AG08396 (cell line): ENCODE results near the gene SLC48A1.
A peak's percentile ranks its signal among the peaks of the same experiment; 100 is the strongest.

Experiments used
- DNase-seq: peaks from one replicate; pipeline ENCODE4 v3.0.0; 2012; ENCODE audit warnings: low spot score, mixed read lengths

Gene SLC48A1

GRCh38 chr12:47778881-47779280, 5.8 kb downstream of the SLC48A1 start:
- DNase-seq: no peak

GRCh38 chr12:47779301-47779942, 6.4 kb downstream of the SLC48A1 start:
- DNase-seq: peak; percentile 89

GRCh38 chr12:47779943-47780504, 7.0 kb downstream of the SLC48A1 start:
- DNase-seq: no peak

- no peak for DNase-seq
Observed at GRCh38 chr12:47781479-47782371, 8.7 kb downstream of the SLC48A1 start.

- no peak for DNase-seq
Observed at GRCh38 chr12:47782372-47782770, 9.3 kb downstream of the SLC48A1 start.

GRCh38 chr12:47783024-47783755, 10.2 kb downstream of the SLC48A1 start:
- no peak for DNase-seq

- no peak for DNase-seq
Observed at GRCh38 chr12:47783821-47784819, 11.1 kb downstream of the SLC48A1 start.

- no peak for DNase-seq
Observed at GRCh38 chr12:47785036-47785886, 12.2 kb downstream of the SLC48A1 start.

- DNase-seq: no peak
Observed at GRCh38 chr12:47785887-47786661, 13.0 kb downstream of the SLC48A1 start.

- no peak for DNase-seq
Observed at GRCh38 chr12:47786662-47787280, 13.7 kb downstream of the SLC48A1 start.

- DNase-seq: no peak
Observed at GRCh38 chr12:47787596-47788319, 14.7 kb downstream of the SLC48A1 start.

- DNase-seq: no peak
Observed at GRCh38 chr12:47789141-47789540, 16.1 kb downstream of the SLC48A1 start.

- DNase-seq: no peak
Observed at GRCh38 chr12:47789712-47790489, 16.9 kb downstream of the SLC48A1 start.

GRCh38 chr12:47790676-47791350, 17.8 kb downstream of the SLC48A1 start:
- DNase-seq: no peak

GRCh38 chr12:47791351-47791746, 18.3 kb downstream of the SLC48A1 start:
- no peak for DNase-seq

- DNase-seq: no peak
Observed at GRCh38 chr12:47791874-47792273, 18.8 kb downstream of the SLC48A1 start.
